SK-N-SH (cell line): ENCODE data around the gene SND1. TPM values are rescaled to one million over a fixed set of nuclear protein-coding genes. Genes with fewer than 3 reads are reported as not detected.

Experiments used
- CTCF ChIA-PET: fragments of 300-600, 350-600 bp; formaldehyde crosslinking; extraction: SDS; loops from one replicate; lab custom pipeline; 2021; lab: Yijun Ruan, JAX
- POLR2A ChIA-PET: fragments of 350-600 bp; sonication (Branson Sonifier 250); formaldehyde crosslinking; extraction: SDS; loops from one replicate; lab custom pipeline; 2020; ENCODE audit warnings: antibody characterized with exemption, inconsistent platforms; lab: Yijun Ruan, JAX
- DNase-seq: peaks from one replicate; pipeline ENCODE4 v3.0.0; 2012
- H2AFZ ChIP-seq: fragments of 200-600 bp; sonication (generic); 2 replicates; pipeline ENCODE4 v1.8.1; 2016; ENCODE audit warnings: antibody characterized with exemption, mild to moderate bottlenecking, low read depth
- H3F3A ChIP-seq: fragments of 200-600 bp; sonication (generic); replicated peaks from 2 replicates; pipeline ENCODE3; 2016; ENCODE audit warnings: antibody characterized with exemption, mild to moderate bottlenecking; ENCODE audit not compliant: insufficient read depth
- H3K27ac ChIP-seq, 2 experiments: fragments of 200-500 bp in 1 of 2; fragments of 200-600 bp in 1 of 2; sonication (Bioruptor generic) in 1 of 2; sonication (generic), shearing (Covaris generic) in 1 of 2; 2 replicates each; pipeline versions ENCODE4 v1.5.1 to v1.6.1; 2014 to 2016; ENCODE audit warnings: low read depth in 2 of 2, inconsistent platforms in 1 of 2, low read length in 1 of 2, mild to moderate bottlenecking in 1 of 2, mixed read lengths in 1 of 2
- H3K27me3 ChIP-seq: fragments of 200-600 bp; sonication (generic), shearing (Covaris generic); 2 replicates; pipeline ENCODE4 v1.6.1; 2016; ENCODE audit warnings: mixed run types; ENCODE audit not compliant: insufficient read depth
- H3K36me3 ChIP-seq, 2 experiments: fragments of 200-500 bp in 1 of 2; fragments of 200-600 bp in 1 of 2; sonication (Bioruptor generic) in 1 of 2; sonication (generic) in 1 of 2; replicated peaks in 1 of 2; 2 replicates each; pipeline versions ENCODE3 to v1.5.1; 2014 to 2016; ENCODE audit warnings: low read length in 1 of 2, mild to moderate bottlenecking in 1 of 2; ENCODE audit not compliant: insufficient read depth in 2 of 2, control insufficient read depth in 1 of 2
- H3K4me1 ChIP-seq, 2 experiments: fragments of 200-500 bp in 1 of 2; fragments of 200-600 bp in 1 of 2; sonication (Bioruptor generic) in 1 of 2; sonication (generic), shearing (Covaris generic) in 1 of 2; 2 replicates each; pipeline versions ENCODE4 v1.5.1 to v1.6.1; 2014 to 2016; ENCODE audit warnings: low read depth in 1 of 2, low read length in 1 of 2, mixed run types in 1 of 2; ENCODE audit not compliant: insufficient read depth in 2 of 2, control insufficient read depth in 1 of 2
- H3K4me2 ChIP-seq: fragments of 200-600 bp; sonication (generic), shearing (Covaris generic); 2 replicates; pipeline ENCODE4 v1.6.1; 2017; ENCODE audit warnings: mixed run types
- H3K4me3 ChIP-seq, 2 experiments: fragments of 200-500 bp in 1 of 2; fragments of 200-600 bp in 1 of 2; sonication (Bioruptor generic) in 1 of 2; sonication (generic), shearing (Covaris generic) in 1 of 2; 2 replicates each; pipeline versions ENCODE4 v1.5.1 to v1.8.1; 2014 to 2016; ENCODE audit warnings: low read depth in 2 of 2, inconsistent platforms in 1 of 2, low read length in 1 of 2, mild to moderate bottlenecking in 1 of 2, mixed read lengths in 1 of 2, moderate library complexity in 1 of 2
- H3K79me2 ChIP-seq: fragments of 200-600 bp; sonication (generic); 2 replicates; pipeline ENCODE4 v1.8.1; 2017; ENCODE audit warnings: mild to moderate bottlenecking; ENCODE audit not compliant: insufficient read depth
- H3K9ac ChIP-seq: fragments of 200-600 bp; sonication (generic); 2 replicates; pipeline ENCODE4 v1.6.1; 2017; ENCODE audit warnings: mixed run types
- H3K9me2 ChIP-seq: fragments of 200-600 bp; sonication (generic); 2 replicates; pipeline ENCODE4 v1.6.1; 2017; ENCODE audit warnings: mixed run types
- H3K9me3 ChIP-seq: fragments of 200-600 bp; sonication (generic); 2 replicates; pipeline ENCODE4 v1.6.1; 2017; ENCODE audit warnings: mixed run types, mild to moderate bottlenecking, moderate library complexity
- H4K20me1 ChIP-seq: fragments of 200-600 bp; sonication (generic); 2 replicates; pipeline ENCODE4 v1.6.1; 2017; ENCODE audit warnings: mild to moderate bottlenecking, mixed run types; ENCODE audit not compliant: insufficient read depth
- ELF1 ChIP-seq: IDR thresholded peaks from 2 replicates; pipeline ENCODE4 v1.4.0; 2012
- FOSL2 ChIP-seq: IDR thresholded peaks from 2 replicates; pipeline ENCODE4 v1.4.0; 2012; ENCODE audit warnings: low read depth, mild to moderate bottlenecking, moderate library complexity, borderline replicate concordance
- GATA2 ChIP-seq: sonication (generic); formaldehyde crosslinking; IDR thresholded peaks from 2 replicates; pipeline ENCODE4 v1.5.0; 2020; ENCODE audit warnings: mild to moderate bottlenecking, missing genetic modification reagents
- IRF3 ChIP-seq: fragments of 150-350 bp; IDR thresholded peaks from 2 replicates; pipeline ENCODE4 v1.6.1; 2016; ENCODE audit warnings: mild to moderate bottlenecking, low read depth, low read length
- MEF2A ChIP-seq: IDR thresholded peaks from 2 replicates; pipeline ENCODE4 v1.4.0; 2012; ENCODE audit warnings: low read depth, borderline replicate concordance
- NFIC ChIP-seq: IDR thresholded peaks from 2 replicates; pipeline ENCODE4 v1.4.0; 2012; ENCODE audit warnings: borderline replicate concordance
- NRF1 ChIP-seq: IDR thresholded peaks from 2 replicates; pipeline ENCODE4 v1.6.1; 2012; ENCODE audit warnings: low read depth, mild to moderate bottlenecking, low read length
- RAD21 ChIP-seq: IDR thresholded peaks from 2 replicates; pipeline ENCODE4 v1.6.1; 2012; ENCODE audit warnings: mild to moderate bottlenecking, low read length
- TAF1 ChIP-seq: IDR thresholded peaks from 2 replicates; pipeline ENCODE4 v1.6.1; 2012; ENCODE audit warnings: low read depth, mild to moderate bottlenecking, low read length, moderate library complexity, borderline replicate concordance
- TEAD4 ChIP-seq: IDR thresholded peaks from 2 replicates; pipeline ENCODE4 v1.4.0; 2012; ENCODE audit warnings: mild to moderate bottlenecking, borderline replicate concordance; ENCODE audit not compliant: insufficient read depth
- USF1 ChIP-seq: IDR thresholded peaks from 2 replicates; pipeline ENCODE4 v1.4.0; 2012; ENCODE audit warnings: low read depth, borderline replicate concordance
- USF2 ChIP-seq: fragments of 150-350 bp; IDR thresholded peaks from 2 replicates; pipeline ENCODE4 v1.6.1; 2017; ENCODE audit warnings: antibody characterized with exemption, low read length, low read depth, borderline replicate concordance
- YY1 ChIP-seq: IDR thresholded peaks from 2 replicates; pipeline ENCODE4 v1.4.0; 2012; ENCODE audit warnings: low read depth, mild to moderate bottlenecking
- ZBTB33 ChIP-seq: IDR thresholded peaks from 2 replicates; pipeline ENCODE4 v1.4.0; 2012; ENCODE audit warnings: low read depth, borderline replicate concordance
- WGBS: methylation state at CpG from one replicate; pipeline ENCODE4 v1.1.6; 2017; ENCODE audit warnings: low lambda C conversion rate; 5-methylcytosine and 5-hydroxymethylcytosine counted together
- polyA plus RNA-seq, 3 experiments: library from polyadenylated mRNA; depleted of rRNA; stranded (reverse); fragments of >200 nt; gene quantifications; 2 replicates each; pipeline ENCODE4 v1.2.3, GENCODE V29; 2012

The SND1 gene
- polyA plus RNA-seq, 1 of the 3 experiments (the other 2 are of a cell fraction): 165 TPM

GRCh38 chr7:128117691-128118090, 465.7 kb downstream of the SND1 start:
- Histone ChIP-seq H3K9ac (no peak overlapping the region), H3K4me2 (no peak overlapping the region), H3K27me3 (0 out of 2 replicates have a peak, but pooled peaks cover 7% of the 10 kb centered on the region), H3K36me3 (no peaks in the 10 kb centered on the region), H4K20me1 (no peaks in the 10 kb centered on the region), H3K27ac (no peak overlapping the region), H2AFZ (no peak overlapping the region), H3K9me3 (no peaks in the 10 kb centered on the region), H3K79me2 (no peaks in the 10 kb centered on the region), H3K9me2 (no peaks in the 10 kb centered on the region), H3F3A (peaks cover 6% of the 10 kb centered on the region), H3K4me1 (peaks cover 7 to 37% of the 10 kb centered on the region in 2 experiments; a peak in 2 of 4 replicates), H3K4me3 (no peak overlapping the region)
- CTCF ChIA-PET: interaction anchor here (0.6 to 2.5 kb wide), 5 partner anchors 18 to 92 kb away, joined by 3 to 13 read pairs (median 3); no protein-coding TSS in a partner anchor
- POLR2A ChIA-PET: no interaction called here
- TF ChIP-seq MEF2A (no peak), IRF3 (no peak), USF2 (no peak), ZBTB33 (no peak), FOSL2 (no peak), ELF1 (no peak), RAD21 (no peak), GATA2 (CRISPR knock-in tag) (no peak), TEAD4 (no peak), YY1 (no peak), TAF1 (no peak), USF1 (no peak), NRF1 (no peak), NFIC (no peak)
- DNase-seq: peak; percentile 51
- WGBS: 54% methylated on average over 6 of the region's 6 CpGs
